Neural cell (in vitro differentiated cells): ENCODE data around the gene KLHL15. TPM values are rescaled to one million over a fixed set of nuclear protein-coding genes. Genes with fewer than 3 reads are reported as not detected.
"Not testable (repeated sequence)": the region's sequence is repeated elsewhere in the genome, so short reads cannot be mapped to it uniquely, and the experiment has no call there.

Source experiments
- H2AFZ ChIP-seq: fragments of 200-600, 300-800 bp; sonication (generic), shearing (Covaris generic); 2 replicates; pipeline ENCODE4 v1.6.0; 2014; ENCODE audit warnings: low read depth, mild to moderate bottlenecking, antibody characterized with exemption, low read length, moderate library complexity
- H3F3A ChIP-seq: fragments of 200-600 bp; shearing (Covaris generic); 2 replicates; pipeline ENCODE4 v1.6.1; 2016; ENCODE audit warnings: mild to moderate bottlenecking, moderate library complexity, mixed read lengths, antibody characterized with exemption, low read length; ENCODE audit not compliant: insufficient read depth, poor library complexity, severe bottlenecking
- H3K27ac ChIP-seq: fragments of 200-600, 300-800 bp; sonication (generic), shearing (Covaris generic); 2 replicates; pipeline ENCODE4 v1.5.1; 2014; ENCODE audit warnings: mild to moderate bottlenecking, low read length, moderate library complexity
- H3K27me3 ChIP-seq: fragments of 300-800, 200-600 bp; sonication (generic), shearing (Covaris generic); 2 replicates; pipeline ENCODE4 v1.6.0; 2014; ENCODE audit warnings: mild to moderate bottlenecking, low read depth, low read length, moderate library complexity; ENCODE audit not compliant: insufficient read depth
- H3K36me3 ChIP-seq: fragments of 300-800, 200-600 bp; sonication (generic), shearing (Covaris generic); 2 replicates; pipeline ENCODE4 v1.5.1; 2014; ENCODE audit warnings: mild to moderate bottlenecking, antibody characterized with exemption, low read length, moderate library complexity; ENCODE audit not compliant: insufficient read depth
- H3K4me2 ChIP-seq: fragments of 300-800, 200-600 bp; sonication (generic), shearing (Covaris generic); 2 replicates; pipeline ENCODE4 v1.6.0; 2014; ENCODE audit warnings: mild to moderate bottlenecking, low read length
- H3K4me3 ChIP-seq: fragments of 300-800, 200-600 bp; sonication (generic), shearing (Covaris generic); 2 replicates; pipeline ENCODE4 v1.5.1; 2014; ENCODE audit warnings: mild to moderate bottlenecking, low read length, moderate library complexity
- H3K79me2 ChIP-seq: fragments of 200-600 bp; shearing (Covaris generic); replicated peaks from 2 replicates; pipeline ENCODE4 v1.6.0; 2014; ENCODE audit warnings: mild to moderate bottlenecking, low read length, moderate library complexity; ENCODE audit not compliant: insufficient read depth
- H3K9ac ChIP-seq: fragments of 300-800, 200-600 bp; sonication (generic), shearing (Covaris generic); 2 replicates; pipeline ENCODE4 v1.6.1; 2016; ENCODE audit warnings: mild to moderate bottlenecking, low read length, mixed read lengths
- H3K9me2 ChIP-seq: fragments of 200-600 bp; shearing (Covaris generic); 2 replicates; pipeline ENCODE4 v1.6.1; 2016; ENCODE audit warnings: mild to moderate bottlenecking, low read length, mixed read lengths; ENCODE audit not compliant: insufficient read depth
- H3K9me3 ChIP-seq: fragments of 200-600, 300-800 bp; sonication (generic), shearing (Covaris generic); 2 replicates; pipeline ENCODE4 v1.6.1; 2016; ENCODE audit warnings: mild to moderate bottlenecking, mixed run types, low read length, moderate library complexity, mixed read lengths
- H4K20me1 ChIP-seq: fragments of 200-600 bp; shearing (Covaris generic); 2 replicates; pipeline ENCODE4 v1.6.1; 2016; ENCODE audit warnings: mild to moderate bottlenecking, mixed run types; ENCODE audit not compliant: insufficient read depth
- EP300 ChIP-seq: fragments of 450-650 bp; conservative IDR thresholded peaks from 2 replicates; pipeline ENCODE4 v1.6.1; 2014; ENCODE audit warnings: antibody characterized with exemption, mild to moderate bottlenecking, moderate library complexity; ENCODE audit not compliant: poor library complexity, severe bottlenecking
- EZH2 ChIP-seq: fragments of 200-600, 300-800 bp; shearing (Covaris generic), sonication (generic); IDR thresholded peaks from 2 replicates; pipeline ENCODE4 v1.6.1; 2014; ENCODE audit warnings: antibody characterized with exemption, low read length, borderline replicate concordance, mild to moderate bottlenecking; ENCODE audit not compliant: insufficient read depth, poor library complexity, severe bottlenecking
- MXI1 ChIP-seq: fragments of 450-650 bp; conservative IDR thresholded peaks from 2 replicates; pipeline ENCODE4 v1.6.1; 2014; ENCODE audit warnings: antibody characterized with exemption, mild to moderate bottlenecking; ENCODE audit not compliant: poor library complexity, severe bottlenecking
- POLR2AphosphoS5 ChIP-seq: IDR thresholded peaks from 2 replicates; pipeline ENCODE4 v1.6.1; 2012
- RAD21 ChIP-seq: fragments of 450-650 bp; conservative IDR thresholded peaks from 2 replicates; pipeline ENCODE4 v1.6.1; 2014; ENCODE audit warnings: antibody characterized with exemption, mild to moderate bottlenecking, moderate library complexity
- SMC3 ChIP-seq: fragments of 450-650 bp; conservative IDR thresholded peaks from 2 replicates; pipeline ENCODE4 v1.6.1; 2014; ENCODE audit warnings: antibody characterized with exemption, mild to moderate bottlenecking, moderate library complexity; ENCODE audit not compliant: poor library complexity
- TAF1 ChIP-seq: IDR thresholded peaks from 2 replicates; pipeline ENCODE4 v1.6.1; 2012; ENCODE audit warnings: low read depth
- polyA plus RNA-seq: library from polyadenylated mRNA; depleted of rRNA; stranded (reverse); fragments of >200 nt; gene quantifications from 2 replicates; pipeline ENCODE4 v1.2.3, GENCODE V29; 2014
- TF ChIP-seq, protein P1 (sequence below): IDR thresholded peaks from 2 replicates; pipeline ENCODE4 v1.6.1; 2012; ENCODE audit warnings: borderline replicate concordance
- TF ChIP-seq, protein P2 (sequence below): fragments of 450-650 bp; IDR thresholded peaks from 2 replicates; pipeline ENCODE4 v1.5.1; 2014; ENCODE audit warnings: antibody characterized with exemption, mild to moderate bottlenecking, moderate library complexity; ENCODE audit not compliant: poor library complexity, severe bottlenecking

KLHL15 gene
- polyA plus RNA-seq, 1 donor from 2014 or later, result 12.9 TPM

DNA sequence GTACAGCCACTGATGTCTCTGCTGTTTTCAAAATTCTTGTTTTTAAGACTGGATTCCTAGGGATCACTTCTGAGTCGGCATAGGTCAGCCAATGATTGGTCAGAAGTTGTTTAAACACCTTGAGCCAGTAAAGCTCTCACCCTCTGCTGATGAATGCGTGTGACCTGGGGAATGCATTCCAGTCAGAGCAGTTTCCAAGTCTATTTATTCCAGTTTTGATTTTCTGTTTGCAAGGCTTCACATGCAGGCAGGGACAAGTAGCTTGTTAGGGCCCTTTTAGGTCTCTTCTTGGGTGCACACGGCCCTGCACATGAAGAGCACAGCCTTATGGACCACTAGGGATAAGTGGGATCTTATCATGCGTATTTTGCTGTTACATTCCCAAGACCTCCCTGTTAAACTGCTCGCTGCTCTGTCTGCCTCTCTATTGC lies 47.0 kb downstream of the KLHL15 start:
- Histone ChIP-seq H2AFZ (no peak overlapping the region), H3F3A (no peaks in the 10 kb centered on the region), H3K4me3 (no peak overlapping the region), H3K27ac (no peak overlapping the region), H3K9ac (no peak overlapping the region), H3K36me3 (no peaks in the 10 kb centered on the region), H4K20me1 (no peaks in the 10 kb centered on the region), H3K79me2 (no peaks in the 10 kb centered on the region), H3K4me2 (no peak overlapping the region), H3K27me3 (no peaks in the 10 kb centered on the region), H3K9me3 (no peaks in the 10 kb centered on the region), H3K9me2 (no peaks in the 10 kb centered on the region)
- TF ChIP-seq RAD21, result no peak
- no peak for TF ChIP-seq EP300
- TF ChIP-seq, protein P1, sequence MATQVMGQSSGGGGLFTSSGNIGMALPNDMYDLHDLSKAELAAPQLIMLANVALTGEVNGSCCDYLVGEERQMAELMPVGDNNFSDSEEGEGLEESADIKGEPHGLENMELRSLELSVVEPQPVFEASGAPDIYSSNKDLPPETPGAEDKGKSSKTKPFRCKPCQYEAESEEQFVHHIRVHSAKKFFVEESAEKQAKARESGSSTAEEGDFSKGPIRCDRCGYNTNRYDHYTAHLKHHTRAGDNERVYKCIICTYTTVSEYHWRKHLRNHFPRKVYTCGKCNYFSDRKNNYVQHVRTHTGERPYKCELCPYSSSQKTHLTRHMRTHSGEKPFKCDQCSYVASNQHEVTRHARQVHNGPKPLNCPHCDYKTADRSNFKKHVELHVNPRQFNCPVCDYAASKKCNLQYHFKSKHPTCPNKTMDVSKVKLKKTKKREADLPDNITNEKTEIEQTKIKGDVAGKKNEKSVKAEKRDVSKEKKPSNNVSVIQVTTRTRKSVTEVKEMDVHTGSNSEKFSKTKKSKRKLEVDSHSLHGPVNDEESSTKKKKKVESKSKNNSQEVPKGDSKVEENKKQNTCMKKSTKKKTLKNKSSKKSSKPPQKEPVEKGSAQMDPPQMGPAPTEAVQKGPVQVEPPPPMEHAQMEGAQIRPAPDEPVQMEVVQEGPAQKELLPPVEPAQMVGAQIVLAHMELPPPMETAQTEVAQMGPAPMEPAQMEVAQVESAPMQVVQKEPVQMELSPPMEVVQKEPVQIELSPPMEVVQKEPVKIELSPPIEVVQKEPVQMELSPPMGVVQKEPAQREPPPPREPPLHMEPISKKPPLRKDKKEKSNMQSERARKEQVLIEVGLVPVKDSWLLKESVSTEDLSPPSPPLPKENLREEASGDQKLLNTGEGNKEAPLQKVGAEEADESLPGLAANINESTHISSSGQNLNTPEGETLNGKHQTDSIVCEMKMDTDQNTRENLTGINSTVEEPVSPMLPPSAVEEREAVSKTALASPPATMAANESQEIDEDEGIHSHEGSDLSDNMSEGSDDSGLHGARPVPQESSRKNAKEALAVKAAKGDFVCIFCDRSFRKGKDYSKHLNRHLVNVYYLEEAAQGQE, result no peak
- no peak for TF ChIP-seq SMC3
- no peak for TF ChIP-seq TAF1
- TF ChIP-seq, protein P2, sequence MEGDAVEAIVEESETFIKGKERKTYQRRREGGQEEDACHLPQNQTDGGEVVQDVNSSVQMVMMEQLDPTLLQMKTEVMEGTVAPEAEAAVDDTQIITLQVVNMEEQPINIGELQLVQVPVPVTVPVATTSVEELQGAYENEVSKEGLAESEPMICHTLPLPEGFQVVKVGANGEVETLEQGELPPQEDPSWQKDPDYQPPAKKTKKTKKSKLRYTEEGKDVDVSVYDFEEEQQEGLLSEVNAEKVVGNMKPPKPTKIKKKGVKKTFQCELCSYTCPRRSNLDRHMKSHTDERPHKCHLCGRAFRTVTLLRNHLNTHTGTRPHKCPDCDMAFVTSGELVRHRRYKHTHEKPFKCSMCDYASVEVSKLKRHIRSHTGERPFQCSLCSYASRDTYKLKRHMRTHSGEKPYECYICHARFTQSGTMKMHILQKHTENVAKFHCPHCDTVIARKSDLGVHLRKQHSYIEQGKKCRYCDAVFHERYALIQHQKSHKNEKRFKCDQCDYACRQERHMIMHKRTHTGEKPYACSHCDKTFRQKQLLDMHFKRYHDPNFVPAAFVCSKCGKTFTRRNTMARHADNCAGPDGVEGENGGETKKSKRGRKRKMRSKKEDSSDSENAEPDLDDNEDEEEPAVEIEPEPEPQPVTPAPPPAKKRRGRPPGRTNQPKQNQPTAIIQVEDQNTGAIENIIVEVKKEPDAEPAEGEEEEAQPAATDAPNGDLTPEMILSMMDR, result no peak
- TF ChIP-seq POLR2AphosphoS5, result no peak
- TF ChIP-seq MXI1, result no peak
- no peak for TF ChIP-seq EZH2

GRCh38 chrX:23978491-23978890 lies 48.5 kb downstream of the KLHL15 start:
- no peaks in the 10 kb centered on the region for H3F3A ChIP-seq
- no peak overlapping the region for H3K4me2 ChIP-seq
- H3K36me3 ChIP-seq, result no peaks in the 10 kb centered on the region
- no peak overlapping the region for H3K27ac ChIP-seq
- H3K9me3 ChIP-seq, result no peaks in the 10 kb centered on the region
- TF ChIP-seq, protein P2, result no peak
- no peak for TF ChIP-seq POLR2AphosphoS5
- TF ChIP-seq MXI1, result no peak
- no peak for TF ChIP-seq RAD21
- TF ChIP-seq EP300, result no peak
- TF ChIP-seq, protein P1, result no peak
- TF ChIP-seq SMC3, result no peak
- no peak overlapping the region for H3K9ac ChIP-seq
- no peaks in the 10 kb centered on the region for H3K9me2 ChIP-seq
- no peak overlapping the region for H2AFZ ChIP-seq
- H3K27me3 ChIP-seq, result no peaks in the 10 kb centered on the region
- H3K4me3 ChIP-seq, result no peak overlapping the region
- no peaks in the 10 kb centered on the region for H4K20me1 ChIP-seq
- H3K79me2 ChIP-seq, result no peaks in the 10 kb centered on the region

GRCh38 chrX:23965630-23966029 lies 61.4 kb downstream of the KLHL15 start:
- not testable (repeated sequence) for H3K4me2 ChIP-seq, H3K9me2 ChIP-seq, H3K9ac ChIP-seq, H3K27me3 ChIP-seq, H3K36me3 ChIP-seq, H4K20me1 ChIP-seq, H2AFZ ChIP-seq, H3K79me2 ChIP-seq, H3K4me3 ChIP-seq, H3K9me3 ChIP-seq, H3K27ac ChIP-seq, H3F3A ChIP-seq
